Stimulated activated CD4-positive, alpha-beta T cell treated with anti-CD3 and anti-CD28 coated beads, Interleukin-15, amount 100 ng/mL, for 24 hours (primary cell): ENCODE measurements around the gene RNH1.

Experiments
- DNase-seq: peaks from one replicate; pipeline ENCODE4 v3.0.0-alpha.2; 2020

RNH1 gene

GRCh38 chr11:454801-455565 is 52.1 kb downstream of the RNH1 start:
- DNase-seq, result no peak

- no peak for DNase-seq
These were observed 53.0 kb downstream of the RNH1 start for GRCh38 chr11:454043-454442.

GRCh38 chr11:453564-453963 is 53.5 kb downstream of the RNH1 start:
- DNase-seq, result no peak

GRCh38 chr11:452916-453527 is 54.0 kb downstream of the RNH1 start:
- no peak for DNase-seq

DNA sequence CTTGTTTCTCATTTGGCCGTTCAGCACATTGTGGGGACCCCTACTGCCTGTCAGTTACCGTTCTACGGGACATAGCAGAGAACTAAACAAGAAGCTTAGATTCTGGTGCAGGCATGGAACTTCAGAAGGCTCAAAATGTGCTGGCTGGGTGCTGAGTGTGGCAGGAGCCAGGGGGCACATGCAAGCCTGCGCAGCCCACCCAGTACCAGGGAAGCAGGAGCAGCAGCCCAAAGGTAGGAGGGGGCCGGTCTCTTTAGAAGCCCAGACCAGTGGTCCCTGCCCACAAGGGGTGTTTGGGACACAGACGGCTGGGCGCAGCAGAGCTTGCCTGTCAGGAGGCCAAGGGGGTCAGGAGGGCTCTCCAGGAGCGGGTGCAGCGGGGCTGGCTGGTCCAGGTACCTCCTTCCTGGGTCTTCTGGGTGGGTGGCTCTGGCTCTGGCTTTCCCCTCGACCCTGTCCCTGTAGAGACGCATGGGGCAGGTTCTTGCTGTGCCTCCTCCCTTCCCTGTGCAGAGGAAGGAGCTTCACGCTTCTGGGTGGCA is 54.8 kb downstream of the RNH1 start:
- no peak for DNase-seq

GRCh38 chr11:451738-452137 is 55.3 kb downstream of the RNH1 start:
- DNase-seq, result no peak

DNA sequence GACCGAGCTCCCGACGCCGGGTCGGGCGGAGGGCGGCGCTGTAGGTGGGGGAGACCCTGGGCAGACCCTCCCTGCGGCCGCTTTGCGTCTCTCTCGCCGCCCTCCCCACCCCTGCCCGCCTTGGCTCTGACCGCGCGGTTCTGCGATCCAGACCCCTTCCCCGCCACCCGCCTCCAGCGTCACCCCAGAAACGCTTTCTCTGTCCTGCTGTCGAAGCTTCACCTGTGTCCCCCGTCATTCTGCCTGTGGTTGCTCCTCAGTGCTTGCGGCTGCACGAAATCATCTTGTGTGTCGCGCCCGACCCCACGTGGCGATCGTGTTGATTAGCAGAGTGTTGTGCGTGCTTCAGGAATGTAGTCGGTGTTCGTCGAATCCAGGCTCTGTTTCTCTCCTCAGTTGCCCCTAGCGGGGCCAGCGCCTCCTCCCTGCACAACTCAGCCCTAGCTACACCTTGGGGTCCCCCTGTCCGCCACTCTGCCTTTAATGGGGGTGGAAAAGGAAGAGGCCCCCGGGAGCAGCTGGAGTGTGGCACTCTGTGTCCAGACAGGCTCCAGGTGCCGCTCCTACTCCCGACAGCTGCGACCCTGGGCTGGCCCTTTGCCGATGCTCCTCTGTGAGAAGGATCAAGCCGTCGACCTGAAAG is 56.1 kb downstream of the RNH1 start:
- DNase-seq, result peak; percentile 81

- DNase-seq, result peak; percentile 98
These were observed 56.9 kb downstream of the RNH1 start, which contains the start of gene PTDSS2 for GRCh38 chr11:449889-450808. Gene PTDSS2 (plus strand): TSS chr11:450279. CDS start chr11:450456, 177 bp downstream.

DNA sequence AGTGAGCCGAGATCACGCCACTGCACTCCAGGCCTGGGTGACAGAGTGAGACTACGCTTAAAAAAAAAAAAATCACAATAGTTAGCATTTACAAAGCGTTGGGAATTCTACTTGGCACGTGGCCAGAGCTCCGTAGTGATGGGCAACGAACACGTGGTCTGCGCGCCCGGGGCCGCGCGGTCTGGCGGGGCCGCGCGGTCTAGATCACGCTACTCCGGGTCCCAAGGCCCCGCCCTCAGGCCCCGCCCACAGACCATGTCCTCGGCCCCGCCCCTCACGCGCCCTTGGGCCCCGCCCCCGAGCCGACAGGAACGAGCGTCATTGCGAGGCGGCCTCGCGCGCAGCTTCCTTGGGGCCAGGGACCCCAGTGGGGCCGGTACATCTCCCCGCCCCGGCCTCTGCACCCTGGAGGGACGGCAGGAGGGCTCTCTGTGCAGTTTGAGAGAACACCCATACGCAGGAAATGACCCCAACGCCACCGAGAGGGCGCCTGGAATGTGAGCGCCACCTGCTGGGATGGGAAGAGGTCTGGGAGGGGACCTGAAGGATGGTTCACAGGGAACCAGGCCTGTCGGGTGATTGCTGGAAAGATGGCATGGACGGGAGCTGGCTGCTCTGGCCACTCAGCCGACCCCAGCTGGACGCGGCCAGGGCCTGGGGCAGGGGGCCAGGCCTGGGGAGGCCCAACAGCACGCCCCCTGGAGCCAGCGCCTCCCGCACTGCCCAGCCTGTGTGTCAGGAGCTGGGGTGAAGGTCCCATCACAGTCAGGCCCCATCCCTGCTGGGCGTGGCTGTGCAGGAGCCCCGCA is 58.9 kb downstream of the RNH1 start:
- peak; percentile 99 for DNase-seq

- no peak for DNase-seq
These were observed 60.2 kb downstream of the RNH1 start for GRCh38 chr11:446891-447290.

DNA sequence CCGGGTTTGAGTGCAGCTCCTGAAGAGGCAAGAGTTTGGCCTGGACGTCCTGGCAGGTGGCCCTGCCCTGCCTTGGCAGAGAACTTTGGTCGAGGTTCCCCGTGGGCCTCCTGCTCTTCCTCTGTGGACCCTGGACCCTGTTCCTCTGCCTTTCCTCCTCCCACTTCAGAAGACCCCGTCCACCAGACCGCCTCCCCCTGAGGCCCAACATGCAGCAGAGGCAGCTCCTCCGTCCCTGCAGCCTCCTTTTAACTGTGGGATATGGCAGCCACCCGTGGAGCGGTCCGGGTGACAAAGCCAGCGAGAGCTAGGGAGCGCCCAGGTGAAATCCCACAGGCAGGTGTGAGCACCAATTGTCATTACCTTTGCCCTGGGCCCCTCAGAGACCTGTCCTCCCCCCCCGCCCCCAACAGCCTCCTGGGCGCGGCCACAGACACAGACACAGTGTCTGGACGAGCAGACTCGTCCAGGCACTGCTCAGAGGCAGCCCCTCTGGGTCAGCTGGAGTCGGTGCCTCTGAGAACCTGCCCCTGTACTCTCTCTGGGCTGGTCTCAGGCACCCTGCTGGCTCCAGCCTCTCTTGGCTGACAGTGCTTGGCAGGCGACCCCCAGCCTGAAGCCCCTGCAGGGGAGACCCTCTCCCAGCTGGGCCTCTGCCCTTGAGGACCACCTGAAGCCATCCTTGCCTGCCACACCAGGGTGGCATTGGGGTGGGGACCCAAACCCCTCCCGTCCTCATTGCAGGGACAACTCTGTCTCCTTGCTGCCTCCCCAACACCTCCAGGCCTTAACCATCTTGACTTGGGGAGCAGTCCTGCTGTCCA is 61.1 kb downstream of the RNH1 start:
- no peak for DNase-seq
